ENCODE results near the gene WHRN.
A peak's percentile ranks its signal among the peaks of the same experiment; 100 is the strongest.

The WHRN gene

GRCh38 chr9:114417511-114417910 lies 87.8 kb downstream of the WHRN start:
- peak; percentile 47 for DNase-seq (ENCODE audit: low read depth)

GRCh38 chr9:114416906-114417305 lies 88.4 kb downstream of the WHRN start:
- DNase-seq (ENCODE audit: low read depth): no peak

- DNase-seq (ENCODE audit: low read depth): no peak
Measured at GRCh38 chr9:114416290-114416689, 89.0 kb downstream of the WHRN start.

GRCh38 chr9:114414346-114414745 lies 90.9 kb downstream of the WHRN start:
- no peak for DNase-seq (ENCODE audit: low read depth)

GRCh38 chr9:114413861-114414301 lies 91.4 kb downstream of the WHRN start:
- DNase-seq (ENCODE audit: low read depth): peak; percentile 37

GRCh38 chr9:114412048-114412683 lies 93.1 kb downstream of the WHRN start:
- DNase-seq (ENCODE audit: low read depth): no peak

- no peak for DNase-seq (ENCODE audit: low read depth)
Measured at GRCh38 chr9:114411452-114411851, 93.8 kb downstream of the WHRN start.

GRCh38 chr9:114410910-114411309 lies 94.4 kb downstream of the WHRN start:
- DNase-seq (ENCODE audit: low read depth): no peak

GRCh38 chr9:114409842-114410241 lies 95.4 kb downstream of the WHRN start:
- no peak for DNase-seq (ENCODE audit: low read depth)

- no peak for DNase-seq (ENCODE audit: low read depth)
Measured at GRCh38 chr9:114409103-114409780, 96.0 kb downstream of the WHRN start.

GRCh38 chr9:114408645-114409044 lies 96.6 kb downstream of the WHRN start:
- no peak for DNase-seq (ENCODE audit: low read depth)

- DNase-seq (ENCODE audit: low read depth): no peak
Measured at GRCh38 chr9:114407889-114408288, 97.4 kb downstream of the WHRN start.

GRCh38 chr9:114406441-114406840 lies 98.8 kb downstream of the WHRN start:
- no peak for DNase-seq (ENCODE audit: low read depth)

GRCh38 chr9:114405294-114406034 lies 99.8 kb downstream of the WHRN start:
- DNase-seq (ENCODE audit: low read depth): no peak

GRCh38 chr9:114404531-114404930 lies 100.7 kb downstream of the WHRN start:
- no peak for DNase-seq (ENCODE audit: low read depth)

- no peak for DNase-seq (ENCODE audit: low read depth)
Measured at GRCh38 chr9:114403153-114403756, 102.0 kb downstream of the WHRN start.

GRCh38 chr9:114401344-114401743 lies 103.9 kb downstream of the WHRN start:
- no peak for DNase-seq (ENCODE audit: low read depth)

- no peak for DNase-seq (ENCODE audit: low read depth)
Measured at GRCh38 chr9:114400772-114401171, 104.5 kb downstream of the WHRN start.

GRCh38 chr9:114400219-114400618 lies 105.1 kb downstream of the WHRN start:
- DNase-seq (ENCODE audit: low read depth): no peak

GRCh38 chr9:114399381-114399780 lies 105.9 kb downstream of the WHRN start:
- no peak for DNase-seq (ENCODE audit: low read depth)

- DNase-seq (ENCODE audit: low read depth): peak; percentile 44
Measured at GRCh38 chr9:114397848-114398605, 107.2 kb downstream of the WHRN start.
